ENCODE results near the gene SMYD5. TPM values are rescaled to one million over a fixed set of nuclear protein-coding genes. Genes with fewer than 3 reads are reported as not detected.

The SMYD5 gene
- total RNA-seq, 1 donor from 2014 or later, result 25.5 TPM

DNA sequence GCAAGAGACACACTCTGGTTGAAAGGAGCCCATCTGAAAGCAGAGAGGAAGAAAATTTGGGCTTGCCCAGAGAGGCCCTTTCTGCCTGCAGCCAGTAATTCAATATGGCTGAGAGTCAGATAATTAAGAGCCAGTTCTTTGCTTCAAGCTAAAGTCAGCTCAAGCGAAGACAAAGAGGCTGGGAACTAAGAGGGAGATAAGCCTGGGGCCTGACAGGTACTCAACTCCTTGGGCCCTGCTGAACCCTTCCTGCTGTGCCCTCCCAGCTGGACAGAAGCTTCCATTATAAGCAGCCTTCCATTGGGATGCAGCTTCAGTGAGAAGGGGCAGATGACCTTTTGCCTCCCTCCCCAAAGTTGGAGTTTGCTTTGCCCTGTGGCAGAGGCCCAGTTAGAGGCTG is 58.2 kb downstream of the SMYD5 start:
- intact Hi-C loops (cut with micrococcal nuclease), result no loop called here

Other genes starting within 250 kb of the SMYD5 start
- gene SFXN5, start 142.5 kb upstream of the SMYD5 start, total RNA-seq, result 13.5 and 13.7 TPM in 2 replicates
- 8.9 and 9.9 TPM in 2 replicates for gene RAB11FIP5, start 101.3 kb upstream of the SMYD5 start, total RNA-seq
- gene NOTO, start 11.7 kb upstream of the SMYD5 start, total RNA-seq, result not detected in 2 replicates
- 9.3 and 10.4 TPM in 2 replicates for gene PRADC1, start 19.0 kb downstream of the SMYD5 start, total RNA-seq
- gene CCT7, start 20.1 kb downstream of the SMYD5 start, total RNA-seq, result 321 and 361 TPM in 2 replicates
- 15.4 and 16.2 TPM in 2 replicates for gene FBXO41, start 70.2 kb downstream of the SMYD5 start, total RNA-seq
- gene EGR4, start 79.3 kb downstream of the SMYD5 start, total RNA-seq, result 0.07 and 0.11 TPM in 2 replicates
- gene ALMS1, start 171.6 kb downstream of the SMYD5 start, total RNA-seq, result 23.5 and 24.1 TPM in 2 replicates

Data from T-helper 2 cell treated with Interferon-gamma antibody and Interleukin-4, amounts not matched to agents 100 ng/mL and 5 ng/mL, for 36 hours (primary cell).